Activated naive CD4-positive, alpha-beta T cell treated with anti-CD3 and anti-CD28 coated beads, Interleukin-2, amount 50 U/mL, for 16 hours (primary cell): ENCODE measurements around the gene TEX101.
"Not testable (repeated sequence)": the region's sequence is repeated elsewhere in the genome, so short reads cannot be mapped to it uniquely, and the experiment has no call there.

Experiments
- DNase-seq: peaks from one replicate; pipeline ENCODE4 v3.0.0-alpha.2; 2020

TEX101 gene, protein sequence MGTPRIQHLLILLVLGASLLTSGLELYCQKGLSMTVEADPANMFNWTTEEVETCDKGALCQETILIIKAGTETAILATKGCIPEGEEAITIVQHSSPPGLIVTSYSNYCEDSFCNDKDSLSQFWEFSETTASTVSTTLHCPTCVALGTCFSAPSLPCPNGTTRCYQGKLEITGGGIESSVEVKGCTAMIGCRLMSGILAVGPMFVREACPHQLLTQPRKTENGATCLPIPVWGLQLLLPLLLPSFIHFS

DNA sequence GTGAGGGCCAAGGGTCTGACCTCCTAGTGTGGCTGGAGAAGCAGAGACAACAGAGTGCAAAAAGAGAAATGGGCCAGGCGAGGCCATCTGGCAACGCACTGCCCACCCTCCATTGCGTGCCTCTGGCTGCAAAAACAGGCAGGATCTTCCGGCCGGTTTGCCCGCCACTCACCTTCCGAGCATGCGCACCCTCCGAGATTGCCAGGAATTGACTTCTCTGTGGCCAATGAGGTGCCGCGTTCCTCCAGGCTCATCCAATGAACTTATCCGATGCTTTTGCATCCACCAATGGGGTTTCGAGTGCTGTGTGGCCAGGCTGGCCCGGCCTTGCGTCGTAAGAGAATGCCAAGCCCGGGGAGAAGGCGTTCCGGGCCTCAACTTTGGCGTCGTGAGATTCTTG lies at the start of gene TEX101:
TSS of gene TEX101 (plus strand) at position 337 of the 400 bp plus-strand sequence. CDS start 1,030 bp downstream, outside the sequence.
- DNase-seq = no peak

- not testable (repeated sequence) for DNase-seq
These were observed 49.0 kb upstream of the TEX101 start for GRCh38 chr19:43365677-43366076.

DNA sequence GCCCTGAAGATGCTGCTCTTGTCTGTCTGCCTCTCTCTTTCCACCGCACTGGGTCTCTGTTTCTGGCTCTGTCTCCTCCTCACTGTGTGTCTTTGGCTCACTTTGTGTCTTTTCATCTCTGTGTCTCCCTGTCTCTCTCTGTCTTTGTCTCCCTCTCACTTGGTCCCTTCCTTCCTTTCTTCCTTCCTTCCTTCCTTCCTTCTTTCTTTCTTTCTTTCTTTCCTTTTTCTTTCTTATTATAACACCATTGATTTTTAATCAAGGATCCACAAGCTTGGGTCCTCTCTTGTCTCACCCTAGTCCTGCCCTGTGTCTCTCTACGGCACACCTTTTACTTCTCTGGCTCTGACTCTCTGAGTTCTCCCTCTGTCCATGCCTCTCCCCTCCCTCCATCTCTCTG lies 46.9 kb upstream of the TEX101 start:
- no peak for DNase-seq

DNA sequence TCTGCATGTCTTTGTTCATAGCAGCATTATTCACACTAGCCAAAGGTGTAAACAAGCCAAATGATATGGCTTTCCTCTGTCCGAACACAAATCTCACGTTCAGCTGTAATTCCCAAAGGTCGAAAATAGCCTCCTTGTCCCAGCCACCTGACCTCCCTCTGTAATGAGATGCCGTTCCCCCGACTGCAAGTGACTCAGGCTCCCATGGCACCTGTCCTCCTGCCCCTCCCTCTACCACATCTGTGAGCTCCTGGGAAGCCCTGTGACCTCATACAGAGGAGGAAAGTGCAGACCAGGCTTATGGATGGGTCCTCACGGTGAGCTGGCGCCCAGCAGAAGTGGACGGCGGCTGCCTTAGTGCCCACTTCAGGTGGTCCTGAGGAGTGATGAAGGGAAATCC lies 45.8 kb upstream of the TEX101 start:
- DNase-seq = not testable (repeated sequence)

DNA sequence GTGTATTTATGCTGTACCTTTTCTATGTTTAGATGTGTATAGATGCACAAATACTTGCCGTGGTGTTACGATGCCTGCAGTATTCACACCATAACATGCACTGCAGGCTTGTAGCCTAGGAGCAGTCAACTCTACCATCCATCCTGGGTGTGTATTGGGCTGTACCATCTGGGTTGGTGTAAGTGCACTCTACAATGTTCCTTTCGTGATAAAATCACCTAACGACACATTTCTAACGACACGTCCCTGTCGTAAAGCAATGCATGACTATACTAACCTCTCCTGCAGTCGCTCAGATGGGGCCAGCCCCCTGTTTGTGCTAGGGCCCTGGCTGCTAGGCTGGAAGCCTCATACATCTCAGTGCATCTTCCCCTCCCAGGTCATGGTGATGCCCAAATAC lies 42.8 kb upstream of the TEX101 start:
- DNase-seq = no peak

DNA sequence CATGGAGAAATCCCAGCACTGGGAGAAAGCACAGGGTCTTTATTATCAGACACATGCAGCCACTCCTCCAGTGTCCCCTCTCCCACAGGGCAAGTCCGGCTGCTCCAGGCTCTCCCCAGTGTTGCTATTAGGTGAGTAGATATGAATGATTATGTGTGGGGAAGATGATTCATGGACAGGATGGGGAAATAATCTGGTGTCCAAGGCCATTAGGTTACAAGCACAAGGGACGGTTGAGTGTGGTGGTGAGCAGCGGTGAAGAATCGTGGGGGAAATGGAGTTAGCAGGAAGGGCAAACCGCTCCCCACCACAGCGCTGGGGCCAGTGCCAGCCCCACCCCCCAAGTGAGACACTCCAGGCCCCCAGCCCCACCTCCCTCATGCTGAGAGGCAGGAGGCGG lies 42.2 kb upstream of the TEX101 start:
- DNase-seq = no peak

DNA sequence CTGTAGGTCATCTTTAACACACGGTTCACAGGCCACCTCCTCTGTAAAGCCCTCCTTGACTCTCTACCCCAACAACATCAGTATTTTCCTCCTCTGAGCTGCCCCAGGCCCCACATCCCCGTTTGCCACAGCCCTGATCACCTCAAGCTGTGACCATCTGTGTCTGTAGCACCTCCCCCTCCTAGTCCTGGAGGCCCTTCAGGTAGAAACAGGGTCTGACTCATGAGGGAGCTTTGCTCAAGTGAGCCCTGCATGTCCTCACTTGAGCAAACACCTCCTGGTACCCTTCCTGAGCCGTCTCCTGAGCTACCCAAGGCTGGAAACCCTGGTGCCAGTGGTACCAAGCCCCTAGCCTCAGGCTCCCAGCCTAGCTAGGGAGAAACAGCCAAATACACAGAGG lies 37.1 kb upstream of the TEX101 start:
- DNase-seq = not testable (repeated sequence)

DNA sequence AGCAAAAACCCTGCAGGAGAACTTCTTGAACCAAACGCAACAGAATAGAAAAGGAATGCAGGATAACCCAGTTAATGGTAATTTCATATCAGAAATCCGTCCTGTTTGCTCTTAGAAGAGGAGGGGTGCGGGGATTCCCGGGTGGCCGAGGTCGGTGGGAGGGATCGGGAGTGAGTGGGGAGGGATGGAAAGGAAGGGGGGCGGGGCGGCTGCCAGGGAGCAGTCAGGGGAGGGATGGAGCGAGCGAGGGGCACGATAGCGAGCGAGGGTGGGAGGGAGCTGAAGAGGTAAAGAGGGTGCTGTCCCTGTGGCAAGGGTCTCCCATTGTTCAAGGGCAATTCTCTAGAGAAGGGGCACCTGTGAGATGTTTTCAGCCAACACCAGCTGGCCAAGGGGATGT lies 34.7 kb upstream of the TEX101 start:
- DNase-seq = no peak

- no peak for DNase-seq
These were observed 33.8 kb upstream of the TEX101 start for GRCh38 chr19:43380771-43381386.

DNA sequence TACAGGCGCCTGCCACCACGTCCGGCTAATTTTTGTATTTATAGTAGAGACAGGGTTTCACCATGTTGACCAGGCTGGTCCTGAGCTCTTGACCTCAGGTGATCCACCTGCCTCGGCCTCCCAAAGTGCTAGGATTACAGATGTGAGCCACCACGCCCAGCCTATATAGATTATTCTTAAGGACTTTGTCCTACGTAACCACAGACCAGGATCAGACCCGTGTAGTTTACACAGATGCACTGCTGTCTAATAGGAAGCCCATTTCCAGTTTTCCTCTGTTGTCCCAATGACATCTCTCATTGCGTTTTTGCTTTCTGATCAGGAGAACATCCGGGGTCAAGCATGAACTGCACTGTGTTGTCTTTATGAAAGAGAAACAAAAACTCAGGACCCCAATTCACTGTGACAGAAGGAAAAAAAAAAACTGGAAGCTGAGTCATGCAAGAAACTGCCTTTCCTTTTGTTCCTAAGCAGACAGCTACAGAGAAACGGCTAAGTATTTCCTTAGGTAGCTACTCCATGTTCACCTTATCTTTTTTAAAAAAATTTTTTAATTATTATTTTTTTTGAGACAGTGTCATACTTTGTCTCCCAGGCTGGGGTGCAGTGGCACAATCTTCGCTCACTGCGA lies 32.0 kb upstream of the TEX101 start:
- DNase-seq = not testable (repeated sequence)

GRCh38 chr19:43383254-43383653 lies 31.4 kb upstream of the TEX101 start:
- not testable (repeated sequence) for DNase-seq

DNA sequence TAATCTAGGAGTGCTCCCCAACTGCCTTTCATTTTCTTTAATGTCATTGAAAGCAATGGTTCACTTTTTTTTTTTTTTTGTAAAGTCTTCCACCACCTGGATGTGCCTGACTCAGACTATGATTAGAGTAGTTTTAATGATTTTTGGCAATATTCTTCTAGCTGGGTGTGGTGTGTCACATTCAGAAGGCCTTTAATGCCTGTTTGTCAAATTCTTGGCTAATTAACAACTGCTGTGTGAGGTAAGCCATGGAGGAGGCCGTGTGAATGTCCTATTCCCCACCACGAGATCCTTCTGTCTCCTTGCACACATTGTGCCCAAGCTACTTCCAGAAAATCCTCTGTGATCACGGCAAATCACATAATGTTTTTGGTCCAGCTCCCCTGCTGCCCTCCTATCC lies 30.9 kb upstream of the TEX101 start:
- DNase-seq = not testable (repeated sequence)

GRCh38 chr19:43390903-43391551 lies 23.7 kb upstream of the TEX101 start:
- DNase-seq = not testable (repeated sequence)

DNA sequence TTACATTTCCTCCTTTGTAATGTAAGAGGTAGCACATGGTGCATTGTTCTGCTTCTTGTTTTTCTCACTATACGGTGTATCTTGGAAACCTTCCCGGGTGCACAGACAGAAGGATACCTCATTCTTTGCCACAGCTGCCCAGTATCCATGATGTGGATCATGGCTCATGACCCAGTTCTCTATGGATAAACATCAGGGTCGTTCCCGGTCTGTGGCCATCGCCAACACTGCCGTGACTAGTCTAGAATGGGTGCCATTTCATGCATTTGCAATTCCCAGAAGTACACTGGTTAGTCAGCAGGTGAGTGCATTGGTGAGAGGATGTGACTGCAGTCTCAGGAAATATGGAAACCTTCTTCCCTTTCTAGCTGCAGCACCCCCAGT lies 23.1 kb upstream of the TEX101 start:
- not testable (repeated sequence) for DNase-seq

GRCh38 chr19:43393501-43393900 lies 21.2 kb upstream of the TEX101 start:
- DNase-seq = not testable (repeated sequence)

GRCh38 chr19:43395561-43395960 lies 19.1 kb upstream of the TEX101 start:
- no peak for DNase-seq

DNA sequence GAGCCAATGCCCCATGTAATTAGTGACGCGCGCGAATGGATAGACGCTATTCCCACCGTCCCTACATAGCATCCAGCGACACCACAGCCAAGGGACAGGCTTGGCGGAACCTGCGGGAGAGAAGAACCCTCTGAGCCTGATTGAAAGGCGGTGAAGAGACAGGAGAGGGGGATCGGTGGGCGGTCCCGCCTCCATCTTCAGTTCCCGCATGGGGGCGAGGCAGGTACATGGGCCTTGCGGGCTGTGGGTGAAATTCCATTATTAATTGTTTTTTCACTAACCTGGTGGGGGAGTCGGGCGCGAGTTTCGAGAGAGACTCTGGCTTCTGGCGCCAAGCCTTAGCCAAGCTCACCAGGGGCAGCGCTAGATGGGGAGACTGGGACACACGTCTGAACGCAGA lies 8.4 kb upstream of the TEX101 start:
- DNase-seq = no peak

- DNase-seq = no peak
These were observed 7.2 kb upstream of the TEX101 start for GRCh38 chr19:43407416-43408005.

- no peak for DNase-seq
These were observed 6.6 kb upstream of the TEX101 start for GRCh38 chr19:43408043-43408442.

DNA sequence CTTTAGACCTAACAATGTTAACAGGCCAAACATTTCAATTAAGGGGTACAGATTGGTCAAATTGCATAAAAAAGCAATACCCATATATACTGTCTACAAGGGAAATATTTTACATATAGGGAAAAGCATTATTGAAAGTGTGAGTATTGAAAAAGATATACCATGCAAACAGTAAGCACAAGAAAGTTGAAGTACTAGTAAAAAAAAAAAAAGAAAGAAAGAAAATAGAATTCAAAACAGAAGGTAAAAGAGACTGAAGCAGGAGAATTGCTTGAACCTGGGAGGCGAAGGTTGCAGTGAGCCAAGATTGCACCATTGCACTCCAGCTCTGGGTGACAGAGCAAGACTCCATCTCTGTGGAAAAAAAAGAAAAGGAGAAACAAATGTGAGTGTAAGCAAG lies 5.3 kb upstream of the TEX101 start:
- no peak for DNase-seq

DNA sequence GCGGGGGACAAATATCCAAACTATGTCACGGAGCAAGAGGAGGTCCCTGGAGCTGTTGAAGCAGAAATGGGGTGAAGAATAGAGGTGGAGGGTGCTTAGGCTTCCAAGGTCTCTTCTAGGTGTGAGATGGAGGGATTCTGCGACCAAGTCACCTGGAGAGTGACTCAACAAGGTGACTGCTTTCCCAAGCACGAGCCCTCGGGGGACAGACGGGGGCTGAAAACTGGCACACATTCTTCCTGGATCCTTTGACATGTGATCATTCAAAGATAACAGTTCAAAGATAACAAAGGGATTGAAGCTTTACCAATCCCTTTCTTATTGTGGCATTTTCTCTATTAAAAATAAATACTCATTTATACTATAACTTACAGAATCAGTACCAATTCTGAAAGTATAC lies 2.2 kb upstream of the TEX101 start:
- no peak for DNase-seq

DNA sequence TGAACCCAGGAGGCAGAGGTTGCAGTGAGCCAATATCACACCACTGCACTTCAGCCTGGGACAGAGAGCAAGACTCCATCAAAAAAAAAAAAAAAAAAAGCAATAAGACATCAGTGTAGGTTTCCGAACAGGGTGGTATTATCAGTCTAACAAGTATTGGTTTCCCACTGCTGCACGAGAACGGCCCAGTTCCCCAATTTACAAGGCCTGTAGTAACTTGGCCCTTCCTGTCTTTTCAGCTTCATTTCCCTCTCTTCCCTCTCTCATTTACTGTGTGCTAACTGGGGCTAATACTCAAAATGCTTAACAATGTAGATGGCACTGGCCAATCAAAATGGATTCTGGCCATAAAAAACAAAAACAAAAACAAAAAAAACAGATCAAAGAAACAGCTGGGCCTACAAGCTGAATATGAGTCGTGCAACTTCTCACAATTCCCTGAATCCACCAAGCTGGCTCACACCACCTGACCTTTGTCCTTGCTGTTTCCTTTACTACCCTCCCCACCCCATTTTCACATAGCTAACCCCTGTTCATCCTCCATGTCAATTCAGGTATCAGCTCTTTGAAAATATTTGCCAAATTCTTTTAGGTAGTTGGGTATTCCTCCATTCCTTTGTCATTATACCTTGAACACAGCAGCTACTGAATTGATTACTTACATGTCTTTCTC lies 2.4 kb downstream of the TEX101 start:
- DNase-seq = no peak

DNA sequence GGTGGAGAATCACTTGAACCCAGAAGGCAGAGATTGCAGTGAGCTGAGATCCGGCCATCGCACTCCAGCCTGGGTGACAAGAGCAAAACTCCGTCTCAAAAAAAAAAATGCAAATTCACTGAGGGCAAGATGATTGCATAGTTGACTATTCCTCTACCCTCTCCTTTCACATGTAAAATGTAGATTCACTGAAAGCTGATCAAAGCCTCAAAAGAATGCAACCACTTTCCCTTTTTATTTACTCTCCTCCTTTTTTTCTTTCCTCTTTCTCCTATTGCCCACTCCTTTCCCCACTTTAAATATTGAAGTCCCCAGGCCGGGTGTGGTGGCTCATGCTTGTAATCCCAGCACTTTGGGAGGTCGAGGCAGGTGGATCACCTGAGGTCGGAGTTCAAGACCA lies 6.3 kb downstream of the TEX101 start:
- no peak for DNase-seq
